NCI-H1048 (cell line): Measurements from ENCODE around the gene RPS19.

Experiments used
- DNase-seq: peaks from one replicate; lab custom pipeline; 2025; lab: John Stamatoyannopoulos, UW

The RPS19 gene

DNA sequence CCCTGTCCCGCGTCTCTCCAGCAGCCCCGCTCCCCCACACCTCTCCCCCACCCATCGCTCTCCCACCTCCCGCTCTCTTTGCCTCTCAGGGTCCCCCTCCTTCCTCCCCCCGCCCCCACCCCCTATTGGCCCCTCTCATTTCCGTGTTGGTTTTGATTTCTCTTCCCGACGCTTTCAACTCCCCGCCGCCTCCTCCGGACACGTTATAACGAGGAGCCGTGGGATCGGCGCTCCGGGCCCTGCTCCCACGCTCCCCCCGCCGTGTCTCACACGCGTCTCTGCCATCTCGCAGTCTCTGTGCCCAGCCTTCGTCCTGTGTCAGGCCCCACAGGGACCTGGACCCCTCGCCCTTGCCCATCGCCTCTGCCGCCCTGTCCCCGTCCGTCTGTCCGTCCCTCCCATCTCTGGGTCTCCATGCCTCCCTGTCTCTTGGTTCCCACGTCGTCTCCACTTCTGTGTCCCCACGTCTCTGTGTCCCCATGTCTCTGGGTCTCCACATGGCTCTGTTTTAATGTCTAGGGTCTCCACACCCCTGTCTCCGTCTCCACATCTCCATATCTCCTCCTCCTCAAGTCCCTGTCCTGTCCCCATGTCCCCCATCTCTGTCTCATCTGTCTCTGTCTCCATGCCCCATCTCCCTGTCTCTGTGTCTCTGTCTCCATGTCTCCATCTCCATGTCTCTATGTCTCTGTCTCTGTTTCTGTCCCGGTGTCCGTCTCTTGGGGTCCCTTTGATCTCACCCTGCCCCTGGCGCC is 55.1 kb downstream of the RPS19 start:
- no peak for DNase-seq

DNA sequence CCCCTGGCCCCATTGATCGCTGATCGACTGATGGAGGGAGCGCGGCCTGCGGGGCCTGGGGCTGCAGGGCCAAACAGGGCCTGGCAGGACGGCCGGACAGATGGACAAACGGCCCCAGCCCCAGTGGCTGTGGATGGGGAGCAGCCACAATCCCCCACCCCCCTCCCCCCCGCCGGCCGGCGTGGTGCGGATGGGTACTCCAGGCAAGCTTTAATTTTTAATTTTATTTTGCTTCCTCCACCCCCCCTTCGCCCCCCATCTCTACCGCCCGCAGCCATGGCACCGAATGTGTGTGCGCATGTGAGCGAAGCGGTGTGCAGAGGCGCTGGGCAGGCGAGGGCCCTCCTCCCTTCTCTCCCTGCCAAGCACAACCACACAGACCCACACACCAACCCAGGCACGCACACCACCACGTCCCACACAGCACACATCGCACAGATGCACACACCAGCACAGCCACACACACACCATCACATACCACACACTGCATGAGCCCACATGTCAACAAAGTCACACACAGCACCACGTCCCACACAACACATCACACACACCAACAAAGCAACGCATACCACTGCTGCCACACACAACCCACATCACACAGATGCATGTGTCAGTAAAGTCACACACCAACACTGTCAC is 55.8 kb downstream of the RPS19 start:
- no peak for DNase-seq

- DNase-seq = no peak
These were observed 57.6 kb downstream of the RPS19 start for GRCh38 chr19:41917676-41918075.

GRCh38 chr19:41918095-41918494 is 58.0 kb downstream of the RPS19 start:
- no peak for DNase-seq

- DNase-seq = no peak
These were observed 58.7 kb downstream of the RPS19 start for GRCh38 chr19:41918653-41919244.

GRCh38 chr19:41919948-41920712 is 60.1 kb downstream of the RPS19 start:
- no peak for DNase-seq

DNA sequence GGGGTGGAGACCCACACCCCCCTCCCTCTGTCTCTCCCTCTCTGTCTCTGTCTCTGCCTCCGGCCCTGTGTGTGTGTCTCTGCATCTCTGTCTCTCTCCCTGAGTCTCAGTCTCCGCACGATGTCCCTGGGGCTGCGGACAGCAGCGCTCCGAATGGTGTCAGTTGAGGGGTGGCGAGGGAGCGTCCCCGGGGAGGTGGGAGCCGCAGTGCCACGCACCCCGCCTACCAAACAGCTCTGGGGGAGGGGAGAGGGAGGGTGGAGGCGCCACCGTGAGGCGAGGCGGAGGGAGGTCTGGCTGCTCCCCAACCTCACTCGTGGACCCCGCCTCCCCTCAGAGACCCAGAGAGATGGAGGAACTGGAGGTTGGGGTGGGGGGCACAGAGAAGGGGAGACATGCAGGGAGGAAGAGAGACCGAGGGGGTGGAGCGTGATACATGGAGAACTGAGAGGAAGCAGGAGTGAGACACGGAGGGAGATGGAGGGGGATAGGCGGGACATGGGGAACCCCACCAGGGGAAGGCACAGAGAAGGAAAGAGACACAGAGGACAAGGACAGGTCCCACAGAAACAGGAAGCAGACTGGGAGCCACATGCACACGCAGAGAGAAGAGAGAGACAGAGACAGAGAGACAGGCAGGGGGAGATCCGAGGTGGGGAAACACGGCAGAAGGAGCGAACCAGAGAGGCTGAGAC is 61.0 kb downstream of the RPS19 start:
- DNase-seq = no peak

- no peak for DNase-seq
These were observed 61.8 kb downstream of the RPS19 start for GRCh38 chr19:41921577-41922576.
